SK-N-SH treated with all-trans-retinoic acid at 6 μM for 48 hours (cell line): Measurements from ENCODE around the gene ITIH5.

Experiments used
- ARNTL ChIP-seq: fragments of 450-650 bp; formaldehyde crosslinking; IDR thresholded peaks from 2 replicates; pipeline ENCODE4 v1.5.0; 2020; ENCODE audit warnings: low read depth, mild to moderate bottlenecking, moderate library complexity, borderline replicate concordance
- BACH2 ChIP-seq: fragments of 250-450 bp; sonication (Bioruptor Pico); IDR thresholded peaks from 2 replicates; pipeline ENCODE4 v1.9.0; 2021; ENCODE audit warnings: mild to moderate bottlenecking, borderline replicate concordance
- CREB5 ChIP-seq: fragments of 250-450 bp; sonication (Bioruptor Pico); IDR thresholded peaks from 2 replicates; pipeline ENCODE4 v1.5.1; 2020; ENCODE audit warnings: low read depth, mild to moderate bottlenecking, moderate library complexity
- CSDC2 ChIP-seq: fragments of 250-450 bp; sonication (Bioruptor Pico); IDR thresholded peaks from 2 replicates; pipeline ENCODE4 v1.5.0; 2020; ENCODE audit warnings: mild to moderate bottlenecking, moderate library complexity
- GLIS3 ChIP-seq: fragments of 250-450 bp; sonication (Bioruptor Pico); IDR thresholded peaks from 2 replicates; pipeline ENCODE4 v1.5.0; 2020; ENCODE audit warnings: mild to moderate bottlenecking, moderate library complexity
- PATZ1 ChIP-seq: fragments of 250-450 bp; sonication (Bioruptor Pico); IDR thresholded peaks from 2 replicates; pipeline ENCODE4 v1.8.0; 2020; ENCODE audit warnings: mild to moderate bottlenecking, moderate library complexity, borderline replicate concordance
- POU6F1 ChIP-seq: fragments of 250-450 bp; sonication (Bioruptor Pico); IDR thresholded peaks from 2 replicates; pipeline ENCODE4 v1.8.0; 2021; ENCODE audit warnings: low read depth, mild to moderate bottlenecking, moderate library complexity, borderline replicate concordance
- PPARA ChIP-seq: fragments of 250-450 bp; sonication (Bioruptor Pico); IDR thresholded peaks from 2 replicates; pipeline ENCODE4 v1.5.0; 2020; ENCODE audit warnings: mild to moderate bottlenecking, borderline replicate concordance
- RARB ChIP-seq: fragments of 250-450 bp; sonication (Bioruptor Pico); IDR thresholded peaks from 2 replicates; pipeline ENCODE4 v1.8.0; 2021; ENCODE audit warnings: mild to moderate bottlenecking, moderate library complexity
- TSHZ2 ChIP-seq: fragments of 250-450 bp; sonication (Bioruptor Pico); IDR thresholded peaks from 2 replicates; pipeline ENCODE4 v1.5.0; 2020; ENCODE audit warnings: mild to moderate bottlenecking, moderate library complexity
- ZC3H10 ChIP-seq: fragments of 250-450 bp; sonication (Bioruptor Pico); IDR thresholded peaks from 2 replicates; pipeline ENCODE4 v1.5.1; 2021; ENCODE audit warnings: mild to moderate bottlenecking, moderate library complexity
- ZFP30 ChIP-seq: fragments of 450-650 bp; formaldehyde crosslinking; IDR thresholded peaks from 2 replicates; pipeline ENCODE4 v1.5.0; 2022; ENCODE audit warnings: mild to moderate bottlenecking, moderate library complexity
- ZNF565 ChIP-seq: fragments of 450-650 bp; formaldehyde crosslinking; conservative IDR thresholded peaks from 2 replicates; pipeline ENCODE4 v1.5.0; 2020; ENCODE audit warnings: low read depth, mild to moderate bottlenecking, moderate library complexity
- ZNF70 ChIP-seq: fragments of 450-650 bp; formaldehyde crosslinking; IDR thresholded peaks from 2 replicates; pipeline ENCODE4 v1.5.0; 2020; ENCODE audit warnings: mild to moderate bottlenecking, moderate library complexity

DNA sequence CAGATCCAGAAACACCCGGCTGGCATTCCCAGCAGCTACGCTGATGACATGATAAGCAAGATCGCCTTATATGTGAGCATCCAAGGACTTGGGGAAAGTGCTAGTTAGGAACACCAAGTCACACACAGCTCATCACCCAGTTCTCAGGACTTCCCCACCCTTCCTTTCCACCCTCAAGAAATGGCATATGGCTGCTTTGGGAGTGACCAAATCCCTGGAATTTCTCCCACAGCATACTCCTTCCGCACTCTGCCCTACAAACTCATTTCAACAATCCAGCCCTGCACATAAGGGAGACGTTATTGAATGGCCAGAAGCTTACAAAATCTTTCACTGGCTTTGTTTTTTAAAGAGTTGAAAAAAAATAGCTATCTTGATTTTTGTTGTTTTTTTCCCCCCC is 4.2 kb downstream of the ITIH5 start:
- TF ChIP-seq ZC3H10 (no peak), POU6F1 (CRISPR knock-in tag) (no peak), RARB (CRISPR knock-in tag) (no peak), PATZ1 (CRISPR knock-in tag) (no peak), CSDC2 (CRISPR knock-in tag) (no peak), ARNTL (CRISPR knock-in tag) (no peak), ZNF565 (CRISPR knock-in tag) (no peak), TSHZ2 (CRISPR knock-in tag) (no peak), PPARA (CRISPR knock-in tag) (no peak), CREB5 (CRISPR knock-in tag) (no peak), ZNF70 (CRISPR knock-in tag) (no peak), GLIS3 (CRISPR knock-in tag) (no peak), ZFP30 (CRISPR knock-in tag) (no peak), BACH2 (CRISPR knock-in tag) (no peak)
